Measurements from ENCODE around the gene EXOC6.

Gene EXOC6

GRCh38 chr10:93023013-93023650, 174.8 kb downstream of the EXOC6 start:
- no peak for DNase-seq (ENCODE audit: low read depth, low spot score)

GRCh38 chr10:93026072-93026471, 177.8 kb downstream of the EXOC6 start:
- no peak for DNase-seq (ENCODE audit: low read depth, low spot score)

- no peak for DNase-seq (ENCODE audit: low read depth, low spot score)
These were observed 179.2 kb downstream of the EXOC6 start for GRCh38 chr10:93027508-93027907.

GRCh38 chr10:93028883-93029282, 180.6 kb downstream of the EXOC6 start:
- no peak for DNase-seq (ENCODE audit: low read depth, low spot score)

- no peak for DNase-seq (ENCODE audit: low read depth, low spot score)
These were observed 182.1 kb downstream of the EXOC6 start for GRCh38 chr10:93030409-93030808.

GRCh38 chr10:93032105-93032808, 183.9 kb downstream of the EXOC6 start:
- DNase-seq (ENCODE audit: low read depth, low spot score), result no peak

GRCh38 chr10:93032809-93033137, 184.5 kb downstream of the EXOC6 start:
- no peak for DNase-seq (ENCODE audit: low read depth, low spot score)

- no peak for DNase-seq (ENCODE audit: low read depth, low spot score)
These were observed 186.1 kb downstream of the EXOC6 start for GRCh38 chr10:93034426-93034825.

GRCh38 chr10:93039110-93039509, 190.8 kb downstream of the EXOC6 start:
- no peak for DNase-seq (ENCODE audit: low read depth, low spot score)

GRCh38 chr10:93039721-93040120, 191.4 kb downstream of the EXOC6 start:
- DNase-seq (ENCODE audit: low read depth, low spot score), result no peak

GRCh38 chr10:93054486-93054885, 206.2 kb downstream of the EXOC6 start:
- no peak for DNase-seq (ENCODE audit: low read depth, low spot score)

- DNase-seq (ENCODE audit: low read depth, low spot score), result no peak
These were observed 209.8 kb downstream of the EXOC6 start for GRCh38 chr10:93058139-93058538.

- no peak for DNase-seq (ENCODE audit: low read depth, low spot score)
These were observed 211.9 kb downstream of the EXOC6 start, which contains the start of gene CYP26C1 for GRCh38 chr10:93059975-93060886. Gene CYP26C1 (plus strand): TSS chr10:93060798. CDS start chr10:93061264, 466 bp downstream.

GRCh38 chr10:93060887-93061593, 212.7 kb downstream of the EXOC6 start:
- no peak for DNase-seq (ENCODE audit: low read depth, low spot score)

GRCh38 chr10:93061594-93062513, 213.5 kb downstream of the EXOC6 start:
- DNase-seq (ENCODE audit: low read depth, low spot score), result no peak

- DNase-seq (ENCODE audit: low read depth, low spot score), result no peak
These were observed 214.3 kb downstream of the EXOC6 start for GRCh38 chr10:93062514-93063143.

- no peak for DNase-seq (ENCODE audit: low read depth, low spot score)
These were observed 215.0 kb downstream of the EXOC6 start for GRCh38 chr10:93063144-93063976.

GRCh38 chr10:93063977-93064660, 215.8 kb downstream of the EXOC6 start:
- no peak for DNase-seq (ENCODE audit: low read depth, low spot score)

Data from smooth muscle cell of the brain vasculature (primary cell).